Thoracic aorta (tissue), 2 donors: ENCODE data around the gene PDSS2. TPM values are rescaled to one million over a fixed set of nuclear protein-coding genes. Genes with fewer than 3 reads are reported as not detected.

Experiments
- ATAC-seq: fragments of 150-250 bp; one replicate; pipeline ENCODE4 v1.8.0; 2017; ENCODE audit warnings: low read depth; ENCODE audit not compliant: insufficient number of reproducible peaks, low FRiP score
- DNase-seq: peaks from one replicate; pipeline ENCODE4 v3.0.0-alpha.2; 2020; ENCODE audit warnings: low spot score
- H3K27ac ChIP-seq, 2 donors: fragments of 200-600 bp; sonication (generic); 1 replicate in 1 of 2; 2 replicates in 1 of 2; pipeline ENCODE4 v1.5.1; 2016; ENCODE audit warnings: mild to moderate bottlenecking in 2 of 2, moderate library complexity in 2 of 2
- H3K27me3 ChIP-seq: fragments of 200-600 bp; sonication (generic); replicated peaks from 2 replicates; pipeline ENCODE4 v1.6.0; 2016; ENCODE audit warnings: mild to moderate bottlenecking; ENCODE audit not compliant: insufficient read depth
- H3K36me3 ChIP-seq: fragments of 200-600 bp; sonication (generic); one replicate; pipeline ENCODE4 v1.5.1; 2016
- H3K4me1 ChIP-seq, 2 donors: fragments of 200-600 bp; sonication (generic); 1 replicate in 1 of 2; 2 replicates in 1 of 2; pipeline versions ENCODE4 v1.5.1 to v1.6.0; 2016; ENCODE audit warnings: low read depth in 2 of 2, mild to moderate bottlenecking in 1 of 2; ENCODE audit not compliant: control insufficient read depth in 1 of 2
- H3K4me3 ChIP-seq: fragments of 200-600 bp; sonication (generic); 2 replicates; pipeline ENCODE4 v1.5.1; 2016; ENCODE audit warnings: mild to moderate bottlenecking
- H3K9me3 ChIP-seq: fragments of 200-600 bp; sonication (generic); 2 replicates; pipeline ENCODE4 v1.5.1; 2016
- total RNA-seq, 2 donors: library from RNA; depleted of rRNA; stranded (reverse); fragments of >200 nt; gene quantifications; one replicate each; pipeline versions ENCODE4 v1.1.0 to v1.2.3, GENCODE V29; 2016
- TF ChIP-seq, protein P1 (sequence below): fragments of 200-600 bp; sonication (generic); IDR thresholded peaks from one replicate; pipeline ENCODE4 v1.5.1; 2019; ENCODE audit warnings: antibody characterized with exemption

PDSS2 gene
- total RNA-seq, 2 donors from 2014 or later, result 6.9 to 9.9 TPM

DNA sequence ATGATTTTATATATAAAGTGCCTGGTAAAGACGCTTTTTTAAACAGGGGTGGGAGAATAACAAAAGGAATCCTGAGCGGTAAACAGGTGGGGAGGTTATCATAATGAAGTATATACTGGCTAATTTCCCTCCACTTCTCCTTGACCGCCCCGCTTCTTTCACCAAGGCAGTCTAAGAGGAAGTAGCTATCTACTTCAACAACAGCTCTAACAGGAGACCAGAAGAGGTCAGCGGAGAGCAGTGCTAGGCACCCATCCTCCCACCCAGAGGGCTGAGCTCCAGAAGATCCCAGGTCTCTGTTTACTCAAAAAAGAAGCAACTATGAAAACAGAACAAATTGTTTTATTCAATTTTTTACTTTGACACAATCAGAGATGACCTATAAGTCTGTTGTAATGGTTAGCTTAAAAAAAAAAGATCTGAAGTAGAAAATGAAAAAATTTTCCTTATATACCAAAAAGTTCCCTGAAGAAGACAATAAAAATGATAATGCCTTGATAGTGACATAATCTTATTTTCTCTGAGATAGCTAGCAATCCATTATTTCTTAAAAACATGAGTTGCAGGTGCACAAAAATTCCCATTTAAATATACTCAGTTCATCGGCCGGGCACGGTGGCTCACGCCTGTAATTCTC, 141.1 kb downstream of the PDSS2 start:
- DNase-seq (no peak), ATAC-seq (no peak)
- Histone ChIP-seq H3K4me3 (no peak overlapping the region), H3K9me3 (no peaks in the 10 kb centered on the region), H3K4me1 (no peaks in the 10 kb centered on the region), H3K36me3 (no peaks in the 10 kb centered on the region), H3K27me3 (no peaks in the 10 kb centered on the region), H3K27ac (no peak overlapping the region)
- TF ChIP-seq, protein P1, sequence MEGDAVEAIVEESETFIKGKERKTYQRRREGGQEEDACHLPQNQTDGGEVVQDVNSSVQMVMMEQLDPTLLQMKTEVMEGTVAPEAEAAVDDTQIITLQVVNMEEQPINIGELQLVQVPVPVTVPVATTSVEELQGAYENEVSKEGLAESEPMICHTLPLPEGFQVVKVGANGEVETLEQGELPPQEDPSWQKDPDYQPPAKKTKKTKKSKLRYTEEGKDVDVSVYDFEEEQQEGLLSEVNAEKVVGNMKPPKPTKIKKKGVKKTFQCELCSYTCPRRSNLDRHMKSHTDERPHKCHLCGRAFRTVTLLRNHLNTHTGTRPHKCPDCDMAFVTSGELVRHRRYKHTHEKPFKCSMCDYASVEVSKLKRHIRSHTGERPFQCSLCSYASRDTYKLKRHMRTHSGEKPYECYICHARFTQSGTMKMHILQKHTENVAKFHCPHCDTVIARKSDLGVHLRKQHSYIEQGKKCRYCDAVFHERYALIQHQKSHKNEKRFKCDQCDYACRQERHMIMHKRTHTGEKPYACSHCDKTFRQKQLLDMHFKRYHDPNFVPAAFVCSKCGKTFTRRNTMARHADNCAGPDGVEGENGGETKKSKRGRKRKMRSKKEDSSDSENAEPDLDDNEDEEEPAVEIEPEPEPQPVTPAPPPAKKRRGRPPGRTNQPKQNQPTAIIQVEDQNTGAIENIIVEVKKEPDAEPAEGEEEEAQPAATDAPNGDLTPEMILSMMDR, result peak; percentile 37

DNA sequence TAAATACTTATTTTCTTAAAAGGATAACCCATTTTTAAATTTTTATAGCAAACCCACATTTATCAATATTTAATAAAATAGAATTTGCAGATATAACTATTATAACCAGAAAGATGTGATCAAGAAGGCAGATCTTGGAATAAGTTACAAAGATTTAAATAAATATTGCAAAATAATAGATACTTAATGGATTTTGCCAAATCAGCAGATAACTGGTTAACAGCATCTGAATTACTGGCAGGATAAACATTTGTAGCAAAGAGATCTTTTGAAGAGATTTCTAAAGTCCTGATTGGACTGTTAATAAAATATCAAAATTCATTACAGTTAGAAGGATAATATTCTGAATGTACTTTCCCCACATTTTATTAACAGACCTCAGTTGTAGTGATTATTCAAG, 144.2 kb downstream of the PDSS2 start:
- H3K27ac ChIP-seq, result no peak overlapping the region
- no peaks in the 10 kb centered on the region for H3K36me3 ChIP-seq
- TF ChIP-seq, protein P1, result no peak
- no peaks in the 10 kb centered on the region for H3K9me3 ChIP-seq
- no peaks in the 10 kb centered on the region for H3K4me1 ChIP-seq
- H3K4me3 ChIP-seq, result no peak overlapping the region
- DNase-seq, result no peak
- H3K27me3 ChIP-seq, result no peaks in the 10 kb centered on the region
- no peak for ATAC-seq

GRCh38 chr6:107314531-107314939, 144.8 kb downstream of the PDSS2 start:
- Histone ChIP-seq H3K4me1 (no peaks in the 10 kb centered on the region), H3K27me3 (no peaks in the 10 kb centered on the region), H3K27ac (no peak overlapping the region), H3K4me3 (no peak overlapping the region), H3K36me3 (no peaks in the 10 kb centered on the region), H3K9me3 (no peaks in the 10 kb centered on the region)
- ATAC-seq, result no peak
- TF ChIP-seq, protein P1, result no peak
- DNase-seq, result no peak

DNA sequence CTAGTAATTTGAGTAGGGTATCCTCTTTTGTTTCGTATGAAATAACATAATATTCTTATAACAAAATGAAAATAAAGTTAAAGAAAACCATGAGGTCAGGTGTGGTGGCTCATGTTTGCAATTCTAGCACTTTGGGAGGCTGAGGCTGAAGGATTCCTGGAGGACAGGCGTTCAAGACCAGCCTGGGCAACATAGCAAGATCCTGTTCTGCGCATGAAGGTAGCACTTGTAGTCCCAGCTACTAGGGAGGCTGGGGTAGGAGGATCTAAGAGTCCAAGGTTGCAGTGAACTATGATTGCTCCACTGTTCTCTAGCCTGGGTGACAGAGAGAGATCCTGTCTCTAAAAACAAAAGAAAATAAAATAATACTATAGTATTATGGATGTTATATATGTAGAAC, 145.6 kb downstream of the PDSS2 start:
- H3K4me3 ChIP-seq, result no peak overlapping the region
- TF ChIP-seq, protein P1, result no peak
- no peaks in the 10 kb centered on the region for H3K27me3 ChIP-seq
- no peaks in the 10 kb centered on the region for H3K9me3 ChIP-seq
- H3K27ac ChIP-seq, result no peak overlapping the region
- H3K4me1 ChIP-seq, result no peaks in the 10 kb centered on the region
- H3K36me3 ChIP-seq, result no peaks in the 10 kb centered on the region
- ATAC-seq, result no peak
- no peak for DNase-seq

- TF ChIP-seq, protein P1, result no peak
- H3K27ac ChIP-seq, result no peak overlapping the region
- H3K4me3 ChIP-seq, result no peak overlapping the region
- no peaks in the 10 kb centered on the region for H3K27me3 ChIP-seq
- H3K4me1 ChIP-seq, result no peaks in the 10 kb centered on the region
- no peaks in the 10 kb centered on the region for H3K9me3 ChIP-seq
- DNase-seq (no peak), ATAC-seq (no peak)
- no peaks in the 10 kb centered on the region for H3K36me3 ChIP-seq
These were observed 149.0 kb downstream of the PDSS2 start for GRCh38 chr6:107310362-107310761.
